Spleen (tissue), 7 donors: Measurements from ENCODE around the gene PHYKPL.

ENCODE experiments used
- POLR2A ChIP-seq, 3 donors: fragments of 450-650 bp; IDR thresholded peaks; one replicate each; pipeline ENCODE4 v1.5.1; 2017; ENCODE audit warnings: antibody characterized with exemption in 3 of 3, mild to moderate bottlenecking in 1 of 3
- POLR2AphosphoS5 ChIP-seq, 3 donors: sonication (generic); formaldehyde crosslinking; IDR thresholded peaks; one replicate each; pipeline ENCODE4 v1.5.1; 2017; ENCODE audit warnings: antibody characterized with exemption in 3 of 3
- TF ChIP-seq, protein P1 (sequence below), 11 experiments: fragments of 200-600 bp in 7 of 11; fragments of 450-650 bp in 4 of 11; sonication (generic) in 4 of 11; IDR thresholded peaks in 8 of 11; conservative IDR thresholded peaks in 3 of 11; 1 replicate in 7 of 11; 2 replicates in 4 of 11; pipeline versions ENCODE4 v1.4.0 to v1.8.0; 2016 to 2021; ENCODE audit warnings: antibody characterized with exemption in 11 of 11, inconsistent platforms in 4 of 11, mild to moderate bottlenecking in 1 of 11
- donor health status: DM: no; HTN: no; CAD: no; lungs with moderate emphysema.
- donor health status: DM: no; HTN: no; CAD: no.
- donor health status: DM: no; HTN: no; CAD: no.

DNA sequence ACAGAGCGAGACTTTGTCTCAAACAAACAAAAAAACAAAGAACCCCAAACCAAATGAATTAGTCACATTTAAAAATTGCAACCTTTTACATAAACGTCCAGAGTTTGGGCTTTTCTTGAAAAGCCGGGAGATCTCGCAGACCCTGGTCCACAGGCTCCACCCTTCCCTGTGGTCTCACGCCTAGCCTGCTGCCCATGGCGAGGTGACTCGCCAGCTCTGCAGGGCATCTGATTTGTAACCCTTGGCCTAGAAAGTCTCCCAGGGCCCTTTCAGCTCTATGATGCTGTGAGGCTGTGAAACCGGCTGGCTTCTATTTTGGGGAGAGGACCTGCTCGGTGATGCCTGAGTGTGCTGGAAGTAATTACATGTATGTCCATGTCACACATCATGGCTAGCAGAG lies 44.7 kb upstream of the PHYKPL start:
- no peak for TF ChIP-seq POLR2AphosphoS5 (IDR thresholded peaks at IDR 0.05)
- TF ChIP-seq, protein P1, sequence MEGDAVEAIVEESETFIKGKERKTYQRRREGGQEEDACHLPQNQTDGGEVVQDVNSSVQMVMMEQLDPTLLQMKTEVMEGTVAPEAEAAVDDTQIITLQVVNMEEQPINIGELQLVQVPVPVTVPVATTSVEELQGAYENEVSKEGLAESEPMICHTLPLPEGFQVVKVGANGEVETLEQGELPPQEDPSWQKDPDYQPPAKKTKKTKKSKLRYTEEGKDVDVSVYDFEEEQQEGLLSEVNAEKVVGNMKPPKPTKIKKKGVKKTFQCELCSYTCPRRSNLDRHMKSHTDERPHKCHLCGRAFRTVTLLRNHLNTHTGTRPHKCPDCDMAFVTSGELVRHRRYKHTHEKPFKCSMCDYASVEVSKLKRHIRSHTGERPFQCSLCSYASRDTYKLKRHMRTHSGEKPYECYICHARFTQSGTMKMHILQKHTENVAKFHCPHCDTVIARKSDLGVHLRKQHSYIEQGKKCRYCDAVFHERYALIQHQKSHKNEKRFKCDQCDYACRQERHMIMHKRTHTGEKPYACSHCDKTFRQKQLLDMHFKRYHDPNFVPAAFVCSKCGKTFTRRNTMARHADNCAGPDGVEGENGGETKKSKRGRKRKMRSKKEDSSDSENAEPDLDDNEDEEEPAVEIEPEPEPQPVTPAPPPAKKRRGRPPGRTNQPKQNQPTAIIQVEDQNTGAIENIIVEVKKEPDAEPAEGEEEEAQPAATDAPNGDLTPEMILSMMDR (IDR thresholded peaks at IDR 0.05 in 8 of 11, conservative IDR thresholded peaks at IDR 0.05 in 3 of 11) = no peak
- TF ChIP-seq POLR2A (IDR thresholded peaks at IDR 0.05) = no peak
